GM23248 (cell line): Measurements from ENCODE around the gene PPP6R2. TPM values are rescaled to one million over a fixed set of nuclear protein-coding genes. Genes with fewer than 3 reads are reported as not detected.

ENCODE experiments used
- DNase-seq: peaks from one replicate; pipeline ENCODE4 v3.0.0-alpha.2; 2015
- H2AFZ ChIP-seq: fragments of 200-600 bp; sonication (generic); 2 replicates; pipeline ENCODE4 v1.6.1; 2016; ENCODE audit warnings: antibody characterized with exemption
- H3F3A ChIP-seq: fragments of 200-600 bp; sonication (generic); 2 replicates; pipeline ENCODE4 v1.6.1; 2016; ENCODE audit warnings: mild to moderate bottlenecking, antibody characterized with exemption, mixed run types; ENCODE audit not compliant: insufficient read depth
- H3K27ac ChIP-seq: fragments of 200-600 bp; sonication (generic); 2 replicates; pipeline ENCODE4 v1.5.1; 2016; ENCODE audit warnings: mild to moderate bottlenecking
- H3K27me3 ChIP-seq: fragments of 200-600 bp; sonication (generic); replicated peaks from 2 replicates; pipeline ENCODE4 v1.6.1; 2016; ENCODE audit warnings: mild to moderate bottlenecking; ENCODE audit not compliant: insufficient read depth
- H3K36me3 ChIP-seq: fragments of 200-600 bp; sonication (generic); 2 replicates; pipeline ENCODE4 v1.6.1; 2016; ENCODE audit warnings: low read depth, mild to moderate bottlenecking
- H3K4me1 ChIP-seq: fragments of 200-600 bp; sonication (generic); 2 replicates; pipeline ENCODE4 v1.6.1; 2016; ENCODE audit warnings: mild to moderate bottlenecking; ENCODE audit not compliant: insufficient read depth
- H3K4me2 ChIP-seq: fragments of 200-600 bp; sonication (generic); one replicate; pipeline ENCODE4 v1.6.1; 2016; ENCODE audit warnings: mild to moderate bottlenecking; ENCODE audit not compliant: unreplicated experiment
- H3K4me3 ChIP-seq: fragments of 200-600 bp; sonication (generic); 2 replicates; pipeline ENCODE4 v1.5.1; 2016; ENCODE audit warnings: mild to moderate bottlenecking
- H3K79me2 ChIP-seq: fragments of 200-600 bp; sonication (generic); 2 replicates; pipeline ENCODE4 v1.6.1; 2016; ENCODE audit warnings: mild to moderate bottlenecking; ENCODE audit not compliant: insufficient read depth
- H3K9ac ChIP-seq: fragments of 200-600 bp; sonication (generic); 2 replicates; pipeline ENCODE4 v1.6.1; 2016; ENCODE audit warnings: mild to moderate bottlenecking
- H3K9me2 ChIP-seq: fragments of 200-600 bp; sonication (generic); 2 replicates; pipeline ENCODE4 v1.6.1; 2016; ENCODE audit warnings: mixed run types, mild to moderate bottlenecking, moderate library complexity; ENCODE audit not compliant: insufficient read depth
- H3K9me3 ChIP-seq: fragments of 200-600 bp; sonication (generic); one replicate; pipeline ENCODE4 v1.6.1; 2017; ENCODE audit warnings: low read depth
- H4K20me1 ChIP-seq: fragments of 200-600 bp; sonication (generic); 2 replicates; pipeline ENCODE4 v1.6.0; 2016; ENCODE audit not compliant: insufficient read depth
- EZH2 ChIP-seq: fragments of 200-600 bp; sonication (generic); IDR thresholded peaks from 2 replicates; pipeline ENCODE4 v1.6.1; 2018; ENCODE audit warnings: antibody characterized with exemption, mild to moderate bottlenecking; ENCODE audit not compliant: insufficient read depth, poor library complexity, severe bottlenecking
- EZH2phosphoT487 ChIP-seq: fragments of 200-600 bp; sonication (generic); IDR thresholded peaks from 2 replicates; pipeline ENCODE4 v1.6.1; 2018; ENCODE audit warnings: antibody characterized with exemption, moderate library complexity, mild to moderate bottlenecking, low read depth; ENCODE audit not compliant: insufficient read depth
- WGBS, 2 experiments: methylation state at CpG; one replicate each; pipeline ENCODE4 v1.1.6; 2015 to 2017; ENCODE audit warnings: low lambda C conversion rate in 2 of 2, low coverage in 1 of 2; ENCODE audit errors: missing lambda C conversion rate in 2 of 2; 5-methylcytosine and 5-hydroxymethylcytosine counted together
- in situ Hi-C: fragments of 300-500 bp; cut with MboI; formaldehyde crosslinking; loops from 2 replicates; pipeline ENCODE4 v1.15.0; 2020
- polyA plus RNA-seq: library from polyadenylated mRNA; unstranded; fragments of >200 nt; fragmentation: Nextera tagmentation; extraction: Ambion mirVana; gene quantifications from 2 replicates; pipeline ENCODE4 v1.2.1, GENCODE V29; 2016
- total RNA-seq: library from RNA; depleted of rRNA; stranded (reverse); fragments of >200 nt; shearing (Covaris generic); gene quantifications from 2 replicates; pipeline ENCODE4 v1.2.3, GENCODE V29; 2014

PPP6R2 gene
- total and polyA plus RNA-seq, 2 experiments from 2014 or later, result 22.2 to 58.4 TPM

GRCh38 chr22:50313600-50313999 is 29.5 kb upstream of the PPP6R2 start:
- no peaks in the 10 kb centered on the region for H3K36me3 ChIP-seq
- H3K9me2 ChIP-seq, result no peaks in the 10 kb centered on the region
- in situ Hi-C loops, result no loop called here
- H3K4me3 ChIP-seq, result no peak overlapping the region
- no peak overlapping the region for H3K4me2 ChIP-seq
- 0 out of 2 replicates have a peak, but pooled peaks cover 5% of the 10 kb centered on the region for H3K4me1 ChIP-seq
- no peak overlapping the region for H2AFZ ChIP-seq
- no peaks in the 10 kb centered on the region for H3K9me3 ChIP-seq
- no peak for DNase-seq
- no peak overlapping the region for H3K27ac ChIP-seq
- WGBS, 2 experiments, result 82 to 84% methylated on average over 15 to 17 of the region's 17 CpGs
- H3K27me3 ChIP-seq, result no peaks in the 10 kb centered on the region
- TF ChIP-seq EZH2, result no peak
- TF ChIP-seq EZH2phosphoT487, result no peak
- H3K9ac ChIP-seq, result no peak overlapping the region
- peaks cover 4% of the 10 kb centered on the region; the same call in 1 of the 2 replicates for H3F3A ChIP-seq
- H3K79me2 ChIP-seq, result no peaks in the 10 kb centered on the region
- H4K20me1 ChIP-seq, result no peaks in the 10 kb centered on the region

DNA sequence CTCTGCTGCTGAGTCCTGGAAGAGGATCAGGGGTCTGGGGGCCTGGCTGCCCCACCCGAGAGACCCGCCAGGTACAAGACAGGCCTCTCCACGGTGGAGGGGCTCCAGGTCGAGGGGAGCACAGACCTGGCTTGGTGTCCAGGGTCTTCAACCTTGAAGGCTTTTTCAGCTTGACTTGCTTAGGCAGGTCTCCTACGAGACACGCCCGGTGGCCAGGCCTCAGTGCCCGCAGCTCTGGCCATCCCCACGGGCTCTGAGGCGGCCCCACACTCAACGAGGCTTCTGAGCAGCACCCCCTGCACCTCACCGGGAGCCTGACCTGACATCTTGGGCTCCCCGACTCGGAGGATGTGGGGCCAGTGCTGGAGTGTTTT is 29.1 kb upstream of the PPP6R2 start:
- TF ChIP-seq EZH2phosphoT487 (no peak), EZH2 (no peak)
- Histone ChIP-seq H3K4me3 (no peak overlapping the region), H3K9me3 (no peaks in the 10 kb centered on the region), H4K20me1 (no peaks in the 10 kb centered on the region), H3K36me3 (no peaks in the 10 kb centered on the region), H3F3A (no peaks in the 10 kb centered on the region), H2AFZ (no peak overlapping the region), H3K4me1 (no peaks in the 10 kb centered on the region), H3K4me2 (no peak overlapping the region), H3K79me2 (no peaks in the 10 kb centered on the region), H3K27me3 (no peaks in the 10 kb centered on the region), H3K27ac (no peak overlapping the region), H3K9me2 (no peaks in the 10 kb centered on the region), H3K9ac (no peak overlapping the region)
- 73 to 74% methylated on average over 14 of the region's 14 CpGs for WGBS, 2 experiments
- in situ Hi-C loops, result no loop called here
- no peak for DNase-seq

DNA sequence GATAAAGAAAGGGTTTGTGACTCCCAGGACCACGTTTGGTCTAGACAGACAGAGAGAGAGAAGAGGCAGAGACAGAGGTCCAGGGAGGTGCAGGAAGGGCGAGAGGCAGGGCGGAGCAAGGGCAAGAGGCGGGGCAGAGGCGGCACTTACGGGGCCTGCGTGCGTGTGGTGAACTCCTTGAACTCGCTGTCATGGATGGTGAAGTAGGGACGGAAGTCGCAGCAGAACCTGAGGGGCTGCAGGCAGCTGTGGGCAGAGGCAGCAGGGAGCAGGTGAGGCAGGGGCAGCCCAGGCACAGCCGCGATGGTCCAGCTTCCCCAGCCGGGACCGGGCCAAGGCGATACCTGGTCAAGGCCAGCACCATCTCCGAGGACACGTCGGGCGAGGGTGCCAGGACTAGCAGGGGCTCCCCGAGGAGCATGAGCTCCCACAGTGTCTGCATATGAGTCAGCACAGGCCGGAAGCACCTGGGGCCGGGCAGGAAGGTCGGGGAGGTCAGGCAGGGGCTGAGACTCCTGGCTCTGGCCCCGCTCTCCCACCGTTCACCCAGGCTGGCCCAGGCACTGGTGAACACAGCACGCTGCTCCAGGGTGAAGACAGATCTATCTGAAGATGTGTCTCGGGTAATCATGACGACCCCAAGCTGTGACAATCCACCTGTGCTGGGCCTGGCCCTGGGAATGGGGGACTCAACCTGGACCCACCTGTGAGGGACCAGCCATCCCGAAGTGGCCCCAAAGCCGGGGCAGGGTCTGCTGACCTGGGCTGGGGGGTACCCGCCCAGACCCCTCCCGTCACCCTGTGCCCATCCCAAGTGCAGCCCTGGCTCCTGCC is 28.5 kb upstream of the PPP6R2 start:
- TF ChIP-seq EZH2phosphoT487 (no peak), EZH2 (no peak)
- Histone ChIP-seq H3K9me3 (no peaks in the 10 kb centered on the region), H3K9ac (no peak overlapping the region), H3K79me2 (no peaks in the 10 kb centered on the region), H2AFZ (no peak overlapping the region), H3K27me3 (no peaks in the 10 kb centered on the region), H3F3A (no peaks in the 10 kb centered on the region), H3K4me2 (no peak overlapping the region), H3K36me3 (no peaks in the 10 kb centered on the region), H3K27ac (no peak overlapping the region), H3K9me2 (no peaks in the 10 kb centered on the region), H3K4me3 (no peak overlapping the region), H3K4me1 (no peaks in the 10 kb centered on the region), H4K20me1 (no peaks in the 10 kb centered on the region)
- in situ Hi-C loops, result no loop called here
- no peak for DNase-seq
- 82 to 87% methylated on average over 31 of the region's 33 CpGs for WGBS, 2 experiments

DNA sequence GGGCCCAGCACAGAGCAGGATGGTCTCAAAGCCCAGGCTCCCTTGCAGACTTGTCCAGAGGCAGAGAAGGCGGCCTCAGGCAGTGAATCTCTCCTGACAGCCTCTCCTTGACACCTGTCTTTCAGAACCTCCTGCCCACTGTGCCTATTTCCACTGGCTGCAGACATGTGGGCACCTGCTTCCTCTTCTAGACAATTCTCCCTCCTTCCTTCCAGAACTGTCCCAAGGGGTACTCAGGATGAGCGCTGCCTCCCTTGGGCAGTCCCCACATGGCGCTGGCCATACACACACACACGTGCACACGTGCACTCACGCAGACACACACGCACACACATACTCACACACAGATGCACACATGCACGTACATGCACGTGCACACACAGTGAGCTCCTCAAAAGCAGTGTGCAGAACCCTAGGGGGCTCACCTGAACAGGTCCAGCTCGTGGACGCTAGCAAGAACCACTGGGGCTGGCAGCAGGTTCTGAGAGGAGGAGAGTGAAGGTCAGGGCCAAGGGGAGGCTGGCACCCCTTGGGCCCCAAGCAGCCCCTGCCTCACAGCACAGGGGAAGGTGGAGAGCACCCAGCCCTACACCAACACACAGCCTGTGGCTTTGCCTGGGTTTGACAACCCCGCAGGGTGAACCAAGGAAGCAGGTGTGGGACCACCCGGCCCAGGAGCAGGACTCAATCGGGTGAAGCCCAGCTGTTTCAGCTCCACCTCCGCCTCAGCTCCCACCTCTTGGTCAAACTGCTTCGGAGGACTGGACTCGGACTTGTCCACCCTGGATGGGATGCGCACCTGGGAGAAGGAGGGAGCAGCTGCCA is 27.6 kb upstream of the PPP6R2 start:
- H3K79me2 ChIP-seq, result no peaks in the 10 kb centered on the region
- H4K20me1 ChIP-seq, result no peaks in the 10 kb centered on the region
- H3K4me3 ChIP-seq, result no peak overlapping the region
- H3K9me3 ChIP-seq, result no peaks in the 10 kb centered on the region
- no peaks in the 10 kb centered on the region for H3K27me3 ChIP-seq
- DNase-seq, result no peak
- 86 to 90% methylated on average over 18 of the region's 18 CpGs for WGBS, 2 experiments
- H3K4me2 ChIP-seq, result no peak overlapping the region
- H3K9ac ChIP-seq, result no peak overlapping the region
- H3K27ac ChIP-seq, result no peak overlapping the region
- no peak overlapping the region for H2AFZ ChIP-seq
- H3K9me2 ChIP-seq, result no peaks in the 10 kb centered on the region
- H3K4me1 ChIP-seq, result no peaks in the 10 kb centered on the region
- in situ Hi-C loops, result no loop called here
- H3F3A ChIP-seq, result no peaks in the 10 kb centered on the region
- TF ChIP-seq EZH2phosphoT487 (no peak), EZH2 (no peak)
- no peaks in the 10 kb centered on the region for H3K36me3 ChIP-seq
